Measurements from ENCODE around the gene AP3S1.

DNA sequence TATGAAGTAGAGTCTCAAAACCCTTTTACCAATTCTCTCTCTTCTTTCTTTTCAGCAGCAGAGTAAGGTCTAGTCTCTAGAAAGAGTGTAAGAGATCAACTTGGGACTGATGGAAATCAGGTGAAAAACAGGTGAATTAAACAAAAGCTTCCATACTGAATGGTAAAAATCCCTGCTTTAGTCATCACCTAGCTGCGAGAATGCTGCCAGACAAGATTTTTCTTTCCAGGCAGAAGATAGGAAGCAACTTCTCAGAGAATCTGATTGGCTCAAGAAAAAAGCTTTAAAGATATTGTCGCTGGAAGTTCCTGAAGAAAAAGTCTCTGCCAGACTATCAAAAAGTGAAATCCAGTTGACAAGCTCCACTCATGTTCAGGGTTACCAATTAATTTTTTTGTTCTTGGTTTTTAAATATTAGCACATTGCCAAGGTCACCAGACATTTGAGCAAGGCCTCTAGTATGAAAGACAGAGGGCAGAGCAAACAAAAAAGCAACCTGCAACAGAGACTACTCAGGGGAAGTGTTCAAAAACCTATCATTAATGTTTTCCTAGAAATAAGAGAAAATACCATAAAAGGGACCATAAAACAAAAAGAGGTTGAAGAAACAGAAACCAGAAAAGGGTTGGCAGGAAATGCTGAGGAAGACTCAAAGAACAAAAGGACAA lies 34.6 kb upstream of the AP3S1 start:
- TF ChIP-seq, protein P1, sequence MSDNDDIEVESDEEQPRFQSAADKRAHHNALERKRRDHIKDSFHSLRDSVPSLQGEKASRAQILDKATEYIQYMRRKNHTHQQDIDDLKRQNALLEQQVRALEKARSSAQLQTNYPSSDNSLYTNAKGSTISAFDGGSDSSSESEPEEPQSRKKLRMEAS (IDR thresholded peaks at IDR 0.05) = no peak
- no peak for TF ChIP-seq RCOR1 (IDR thresholded peaks at IDR 0.05; ENCODE audit: low read depth, low read length)
- TF ChIP-seq, protein P2, sequence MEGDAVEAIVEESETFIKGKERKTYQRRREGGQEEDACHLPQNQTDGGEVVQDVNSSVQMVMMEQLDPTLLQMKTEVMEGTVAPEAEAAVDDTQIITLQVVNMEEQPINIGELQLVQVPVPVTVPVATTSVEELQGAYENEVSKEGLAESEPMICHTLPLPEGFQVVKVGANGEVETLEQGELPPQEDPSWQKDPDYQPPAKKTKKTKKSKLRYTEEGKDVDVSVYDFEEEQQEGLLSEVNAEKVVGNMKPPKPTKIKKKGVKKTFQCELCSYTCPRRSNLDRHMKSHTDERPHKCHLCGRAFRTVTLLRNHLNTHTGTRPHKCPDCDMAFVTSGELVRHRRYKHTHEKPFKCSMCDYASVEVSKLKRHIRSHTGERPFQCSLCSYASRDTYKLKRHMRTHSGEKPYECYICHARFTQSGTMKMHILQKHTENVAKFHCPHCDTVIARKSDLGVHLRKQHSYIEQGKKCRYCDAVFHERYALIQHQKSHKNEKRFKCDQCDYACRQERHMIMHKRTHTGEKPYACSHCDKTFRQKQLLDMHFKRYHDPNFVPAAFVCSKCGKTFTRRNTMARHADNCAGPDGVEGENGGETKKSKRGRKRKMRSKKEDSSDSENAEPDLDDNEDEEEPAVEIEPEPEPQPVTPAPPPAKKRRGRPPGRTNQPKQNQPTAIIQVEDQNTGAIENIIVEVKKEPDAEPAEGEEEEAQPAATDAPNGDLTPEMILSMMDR (IDR thresholded peaks at IDR 0.05) = no peak
- no peak for TF ChIP-seq EHMT2 (IDR thresholded peaks at IDR 0.05; ENCODE audit: low read depth)
- TF ChIP-seq EP300 (IDR thresholded peaks at IDR 0.05) = no peak
- no peak for TF ChIP-seq MAZ (IDR thresholded peaks at IDR 0.05; ENCODE audit: borderline replicate concordance, low read depth, low read length)
- TF ChIP-seq KDM1A (IDR thresholded peaks at IDR 0.05; ENCODE audit: low read depth) = no peak
- TF ChIP-seq HMGXB4 (CRISPR knock-in tag; IDR thresholded peaks at IDR 0.05; ENCODE audit: borderline replicate concordance) = no peak
- no peak for TF ChIP-seq MYC (IDR thresholded peaks at IDR 0.05; ENCODE audit: borderline replicate concordance, low read length)
- no peak for TF ChIP-seq TP53 (CRISPR knock-in tag; IDR thresholded peaks at IDR 0.05)

Measured in A549 (cell line).